K562 (cell line): ENCODE data around the gene DOCK8. TPM values are rescaled to one million over a fixed set of nuclear protein-coding genes. Genes with fewer than 3 reads are reported as not detected.

Experiments used
- ATAC-seq: fragments of 200-7000 bp; cut with Tn5 transposase; 3 replicates; pipeline ENCODE4 v1.9.1; 2020; ENCODE audit warnings: moderate library complexity
- BruUV-seq: library from RNA; stranded (reverse); fragments of 400-500 nt; replicated peaks from 2 replicates; lab custom pipeline; 2021; lab: Mats Ljungman, UMichigan
- CTCF ChIA-PET: fragments of 300-600 bp; formaldehyde crosslinking; extraction: SDS; loops from one replicate; lab custom pipeline; 2021; ENCODE audit warnings: low intra/inter-chr PET ratio; lab: Yijun Ruan, JAX
- POLR2A ChIA-PET: fragments of 300-600, 350-650 bp; sonication (Branson Sonifier 250); formaldehyde crosslinking; extraction: SDS; loops from one replicate; lab custom pipeline; 2021; ENCODE audit warnings: antibody characterized with exemption, inconsistent platforms; lab: Yijun Ruan, JAX
- DNase-seq, 4 experiments: peaks; one replicate each; pipeline versions ENCODE4 v3.0.0 to v3.0.0-alpha.2; 2011 to 2018; ENCODE audit warnings: low spot score in 3 of 4, mixed read lengths in 3 of 4; ENCODE audit errors: extremely low read depth in 1 of 4
- FAIRE-seq: peaks from 2 replicates; lab custom pipeline; 2011; peaks lifted over from hg19 to GRCh38; lab: Jason Lieb, UNC
- H2AFZ ChIP-seq: 2 replicates; pipeline ENCODE4 v1.6.0; 2011; ENCODE audit warnings: low read depth, low read length, control low read depth, inconsistent platforms
- H3K27ac ChIP-seq: fragments of 200-600 bp; 3 replicates; pipeline ENCODE4 v1.8.0; 2011; ENCODE audit warnings: low read depth, mild to moderate bottlenecking, control low read depth, inconsistent platforms, low read length, moderate library complexity, mixed read lengths; ENCODE audit errors: extremely low read depth
- H3K27me3 ChIP-seq, 2 experiments: fragments of 300-600 bp in 1 of 2; 2 replicates in 1 of 2; 3 replicates in 1 of 2; pipeline versions ENCODE4 v1.6.0 to v1.8.0; 2011; ENCODE audit warnings: inconsistent platforms in 2 of 2, low read length in 2 of 2, mild to moderate bottlenecking in 1 of 2, mixed read lengths in 1 of 2, moderate library complexity in 1 of 2; ENCODE audit not compliant: control insufficient read depth in 2 of 2, insufficient read depth in 2 of 2
- H3K36me3 ChIP-seq: fragments of 300-600 bp; 3 replicates; pipeline ENCODE4 v1.8.0; 2011; ENCODE audit warnings: mild to moderate bottlenecking, low read length, inconsistent platforms; ENCODE audit not compliant: control insufficient read depth, insufficient read depth
- H3K4me1 ChIP-seq, 2 experiments: fragments of 200-600 bp in 1 of 2; replicated peaks in 1 of 2; 2 replicates in 1 of 2; 3 replicates in 1 of 2; pipeline versions ENCODE4 v1.5.1 to v1.8.0; 2011; ENCODE audit warnings: inconsistent platforms in 2 of 2, low read length in 2 of 2, mild to moderate bottlenecking in 1 of 2, mixed read lengths in 1 of 2, moderate library complexity in 1 of 2; ENCODE audit not compliant: control insufficient read depth in 2 of 2, insufficient read depth in 2 of 2
- H3K4me2 ChIP-seq: 2 replicates; pipeline ENCODE4 v1.6.1; 2011; ENCODE audit warnings: low read length, control low read depth, inconsistent platforms, mixed read lengths; ENCODE audit not compliant: insufficient read depth
- H3K4me3 ChIP-seq: fragments of 200-600 bp; sonication (generic), shearing (Covaris generic); 2 replicates; pipeline ENCODE4 v1.5.1; 2016; ENCODE audit warnings: control low read depth, inconsistent platforms
- H3K79me2 ChIP-seq: fragments of 200-600 bp; 3 replicates; pipeline ENCODE4 v1.8.0; 2011; ENCODE audit warnings: low read length, inconsistent platforms; ENCODE audit not compliant: control insufficient read depth, insufficient read depth
- H3K9ac ChIP-seq, 2 experiments: 2 replicates each; pipeline versions ENCODE4 v1.6.0 to v1.6.1; 2011; ENCODE audit warnings: low read depth in 2 of 2, low read length in 2 of 2, control low read depth in 1 of 2, inconsistent platforms in 1 of 2, mild to moderate bottlenecking in 1 of 2, mixed read lengths in 1 of 2; ENCODE audit not compliant: insufficient read depth in 1 of 2
- H3K9me1 ChIP-seq: one replicate; pipeline ENCODE4 v1.6.0; 2011; ENCODE audit warnings: inconsistent platforms, mild to moderate bottlenecking, low read length, moderate library complexity; ENCODE audit not compliant: control insufficient read depth, insufficient read depth
- H3K9me3 ChIP-seq: replicated peaks from 2 replicates; pipeline ENCODE4 v1.5.1; 2011; ENCODE audit warnings: low read depth, low read length, inconsistent platforms; ENCODE audit not compliant: control insufficient read depth, insufficient read depth
- H4K20me1 ChIP-seq: replicated peaks from 2 replicates; pipeline ENCODE4 v1.6.1; 2011; ENCODE audit warnings: low read length, inconsistent platforms, mixed read lengths; ENCODE audit not compliant: control insufficient read depth, insufficient read depth
- MTA2 ChIP-seq: fragments of 450-650 bp; IDR thresholded peaks from 2 replicates; pipeline ENCODE4 v1.6.1; 2016; ENCODE audit warnings: low read depth
- SOX6 ChIP-seq: fragments of 450-650 bp; IDR thresholded peaks from 2 replicates; pipeline ENCODE4 v1.6.1; 2014; ENCODE audit warnings: mild to moderate bottlenecking
- ZKSCAN1 ChIP-seq: fragments of 150-350 bp; IDR thresholded peaks from 2 replicates; pipeline ENCODE4 v1.6.1; 2016; ENCODE audit warnings: low read depth, low read length
- ZNF174 ChIP-seq: fragments of 250-450 bp; sonication (Bioruptor Pico); IDR thresholded peaks from 2 replicates; pipeline ENCODE4 v1.4.0; 2020; ENCODE audit warnings: mild to moderate bottlenecking
- ZNF766 ChIP-seq: fragments of 200-800 bp; sonication (Bioruptor generic); conservative IDR thresholded peaks from 2 replicates; pipeline ENCODE4 v1.6.1; 2016; ENCODE audit warnings: missing genetic modification characterization, missing compliant biosample characterization
- WGBS: fragments of 100-300 bp; shearing (Covaris generic); methylation state at CpG from one replicate; pipeline ENCODE4 v1.1.6; 2016; ENCODE audit warnings: low coverage, mixed read lengths; ENCODE audit not compliant: insufficient coverage; ENCODE audit errors: missing lambda C conversion rate; 5-methylcytosine and 5-hydroxymethylcytosine counted together
- in situ Hi-C: fragments of 300-500 bp; cut with MboI; formaldehyde crosslinking; loops from 4 replicates; pipeline ENCODE4 v1.15.0; 2018; ENCODE audit warnings: inconsistent platforms, mixed read lengths
- intact Hi-C: fragments of 100-400 bp; cut with micrococcal nuclease; formaldehyde crosslinking; loops from 2 replicates; pipeline ENCODE4 v1.14.2; 2022
- polyA plus RNA-seq, 8 experiments: library from polyadenylated mRNA; depleted of rRNA in 4 of 8; stranded (reverse) in 5 of 8; unstranded in 3 of 8; fragments of >200 nt; fragmentation: Nextera tagmentation in 2 of 8; fragmentation: Illumina TruSeq in 1 of 8; extraction: Ambion mirVana in 2 of 8; extraction: Trizol in 1 of 8; gene quantifications; 2 replicates each; pipeline versions ENCODE4 v1.2.1 to v1.2.3, GENCODE V29; 2011 to 2014; ENCODE audit warnings: inconsistent platforms in 1 of 8, missing spikeins in 1 of 8
- total RNA-seq, 7 experiments: library from RNA; depleted of rRNA in 6 of 7; stranded (reverse); fragments of >200 nt in 6 of 7; fragmentation: Illumina TruSeq in 2 of 7; extraction: Trizol in 2 of 7; gene quantifications; 2 replicates each; pipeline versions ENCODE4 v1.2.1 to v1.2.3, GENCODE V29; 2011 to 2021; ENCODE audit warnings: low replicate concordance in 1 of 7
- TF ChIP-seq, protein P1 (sequence below): fragments of 450-650 bp; IDR thresholded peaks from 2 replicates; pipeline ENCODE4 v1.6.1; 2018; ENCODE audit not compliant: partially characterized antibody
- TF ChIP-seq, protein P2 (sequence below): sonication (generic); formaldehyde crosslinking; IDR thresholded peaks from 2 replicates; pipeline ENCODE4 v1.8.0; 2022; ENCODE audit warnings: mild to moderate bottlenecking, missing genetic modification reagents
- TF ChIP-seq, protein P3 (sequence below): fragments of 250-450 bp; sonication (Bioruptor Pico); IDR thresholded peaks from 2 replicates; pipeline ENCODE4 v1.4.0; 2020
- TF ChIP-seq, protein P4 (sequence below): IDR thresholded peaks from 2 replicates; pipeline ENCODE4 v1.6.1; 2014; ENCODE audit warnings: antibody characterized with exemption

DOCK8 gene
- total and polyA plus RNA-seq, 9 of the 15 experiments (the other 6 are each of a cell fraction or from before 2014, with no cell fraction given) = 14.4 to 53.8 (median 25.1) TPM

DNA sequence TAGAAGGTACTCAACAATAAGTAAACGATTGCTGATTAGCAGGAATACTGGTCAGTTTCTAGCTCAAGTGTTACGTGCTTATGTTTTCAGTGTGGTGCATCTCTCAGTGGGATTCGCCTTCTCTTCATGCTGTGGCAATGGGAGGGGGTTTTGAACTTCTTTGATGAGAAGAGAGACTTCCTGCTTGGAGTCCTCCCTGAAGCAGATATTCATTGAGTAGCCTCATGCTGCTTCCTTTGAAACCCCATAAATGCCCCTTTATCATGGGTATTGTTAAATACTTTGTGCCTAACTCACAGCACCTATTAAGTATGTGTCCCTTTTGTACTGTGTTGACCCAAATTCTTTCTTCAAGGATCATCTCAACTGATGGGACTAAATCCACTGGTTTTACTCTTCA lies 116.5 kb downstream of the DOCK8 start (continued):
- TF ChIP-seq, protein P1, sequence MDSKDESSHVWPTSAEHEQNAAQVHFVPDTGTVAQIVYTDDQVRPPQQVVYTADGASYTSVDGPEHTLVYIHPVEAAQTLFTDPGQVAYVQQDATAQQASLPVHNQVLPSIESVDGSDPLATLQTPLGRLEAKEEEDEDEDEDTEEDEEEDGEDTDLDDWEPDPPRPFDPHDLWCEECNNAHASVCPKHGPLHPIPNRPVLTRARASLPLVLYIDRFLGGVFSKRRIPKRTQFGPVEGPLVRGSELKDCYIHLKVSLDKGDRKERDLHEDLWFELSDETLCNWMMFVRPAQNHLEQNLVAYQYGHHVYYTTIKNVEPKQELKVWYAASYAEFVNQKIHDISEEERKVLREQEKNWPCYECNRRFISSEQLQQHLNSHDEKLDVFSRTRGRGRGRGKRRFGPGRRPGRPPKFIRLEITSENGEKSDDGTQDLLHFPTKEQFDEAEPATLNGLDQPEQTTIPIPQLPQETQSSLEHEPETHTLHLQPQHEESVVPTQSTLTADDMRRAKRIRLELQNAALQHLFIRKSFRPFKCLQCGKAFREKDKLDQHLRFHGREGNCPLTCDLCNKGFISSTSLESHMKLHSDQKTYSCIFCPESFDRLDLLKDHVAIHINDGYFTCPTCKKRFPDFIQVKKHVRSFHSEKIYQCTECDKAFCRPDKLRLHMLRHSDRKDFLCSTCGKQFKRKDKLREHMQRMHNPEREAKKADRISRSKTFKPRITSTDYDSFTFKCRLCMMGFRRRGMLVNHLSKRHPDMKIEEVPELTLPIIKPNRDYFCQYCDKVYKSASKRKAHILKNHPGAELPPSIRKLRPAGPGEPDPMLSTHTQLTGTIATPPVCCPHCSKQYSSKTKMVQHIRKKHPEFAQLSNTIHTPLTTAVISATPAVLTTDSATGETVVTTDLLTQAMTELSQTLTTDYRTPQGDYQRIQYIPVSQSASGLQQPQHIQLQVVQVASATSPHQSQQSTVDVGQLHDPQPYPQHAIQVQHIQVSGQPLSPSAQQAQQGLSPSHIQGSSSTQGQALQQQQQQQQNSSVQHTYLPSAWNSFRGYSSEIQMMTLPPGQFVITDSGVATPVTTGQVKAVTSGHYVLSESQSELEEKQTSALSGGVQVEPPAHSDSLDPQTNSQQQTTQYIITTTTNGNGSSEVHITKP = no peak

DNA sequence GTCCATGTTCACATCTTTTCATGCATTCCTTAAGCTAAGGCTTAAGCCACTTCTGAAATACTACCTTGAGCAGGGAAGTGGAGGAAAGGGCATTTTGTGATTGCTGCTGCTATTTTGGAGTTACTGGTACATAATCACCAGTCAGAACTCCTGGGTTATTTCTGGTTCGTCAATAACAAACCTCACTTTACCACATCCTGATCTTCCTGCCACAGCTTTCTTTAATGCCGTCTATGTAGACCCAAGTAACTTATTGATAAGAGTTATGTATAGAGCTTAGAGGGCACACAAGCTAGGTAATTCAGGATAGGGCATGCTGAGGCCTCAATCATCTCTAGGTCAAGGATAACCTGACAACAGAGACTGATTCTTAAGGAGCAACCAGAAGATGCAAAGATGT lies 120.7 kb downstream of the DOCK8 start:
- no peaks in the 10 kb centered on the region for H3K9me3 ChIP-seq
- no peak for ATAC-seq
- H3K4me3 ChIP-seq = no peak overlapping the region
- ChIA-PET POLR2A (no interaction called here), CTCF (no interaction called here)
- no peaks in the 10 kb centered on the region for H4K20me1 ChIP-seq
- no peaks in the 10 kb centered on the region for H3K79me2 ChIP-seq
- H3K9me1 ChIP-seq = no peaks in the 10 kb centered on the region
- in situ Hi-C loops = no loop called here
- no peaks in the 10 kb centered on the region for H3K4me1 ChIP-seq
- no peak overlapping the region for H3K9ac ChIP-seq
- FAIRE-seq = no peak
- no peak for DNase-seq
- no peak overlapping the region for H3K27ac ChIP-seq
- no peak overlapping the region for H3K4me2 ChIP-seq
- H3K36me3 ChIP-seq = peaks cover 79% of the 10 kb centered on the region; the same call in 2 of the 3 replicates
- no peaks in the 10 kb centered on the region for H3K27me3 ChIP-seq
- no peak overlapping the region for H2AFZ ChIP-seq
- no TSS peak for BruUV-seq
- intact Hi-C loops = no loop called here
- WGBS = 100% methylated on average over 1 of the region's 2 CpGs
- TF ChIP-seq, protein P2, sequence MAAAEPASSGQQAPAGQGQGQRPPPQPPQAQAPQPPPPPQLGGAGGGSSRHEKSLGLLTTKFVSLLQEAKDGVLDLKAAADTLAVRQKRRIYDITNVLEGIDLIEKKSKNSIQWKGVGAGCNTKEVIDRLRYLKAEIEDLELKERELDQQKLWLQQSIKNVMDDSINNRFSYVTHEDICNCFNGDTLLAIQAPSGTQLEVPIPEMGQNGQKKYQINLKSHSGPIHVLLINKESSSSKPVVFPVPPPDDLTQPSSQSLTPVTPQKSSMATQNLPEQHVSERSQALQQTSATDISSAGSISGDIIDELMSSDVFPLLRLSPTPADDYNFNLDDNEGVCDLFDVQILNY (CRISPR knock-in tag) = no peak
- TF ChIP-seq ZKSCAN1 = no peak
- no peak for TF ChIP-seq ZNF174
- TF ChIP-seq, protein P3, sequence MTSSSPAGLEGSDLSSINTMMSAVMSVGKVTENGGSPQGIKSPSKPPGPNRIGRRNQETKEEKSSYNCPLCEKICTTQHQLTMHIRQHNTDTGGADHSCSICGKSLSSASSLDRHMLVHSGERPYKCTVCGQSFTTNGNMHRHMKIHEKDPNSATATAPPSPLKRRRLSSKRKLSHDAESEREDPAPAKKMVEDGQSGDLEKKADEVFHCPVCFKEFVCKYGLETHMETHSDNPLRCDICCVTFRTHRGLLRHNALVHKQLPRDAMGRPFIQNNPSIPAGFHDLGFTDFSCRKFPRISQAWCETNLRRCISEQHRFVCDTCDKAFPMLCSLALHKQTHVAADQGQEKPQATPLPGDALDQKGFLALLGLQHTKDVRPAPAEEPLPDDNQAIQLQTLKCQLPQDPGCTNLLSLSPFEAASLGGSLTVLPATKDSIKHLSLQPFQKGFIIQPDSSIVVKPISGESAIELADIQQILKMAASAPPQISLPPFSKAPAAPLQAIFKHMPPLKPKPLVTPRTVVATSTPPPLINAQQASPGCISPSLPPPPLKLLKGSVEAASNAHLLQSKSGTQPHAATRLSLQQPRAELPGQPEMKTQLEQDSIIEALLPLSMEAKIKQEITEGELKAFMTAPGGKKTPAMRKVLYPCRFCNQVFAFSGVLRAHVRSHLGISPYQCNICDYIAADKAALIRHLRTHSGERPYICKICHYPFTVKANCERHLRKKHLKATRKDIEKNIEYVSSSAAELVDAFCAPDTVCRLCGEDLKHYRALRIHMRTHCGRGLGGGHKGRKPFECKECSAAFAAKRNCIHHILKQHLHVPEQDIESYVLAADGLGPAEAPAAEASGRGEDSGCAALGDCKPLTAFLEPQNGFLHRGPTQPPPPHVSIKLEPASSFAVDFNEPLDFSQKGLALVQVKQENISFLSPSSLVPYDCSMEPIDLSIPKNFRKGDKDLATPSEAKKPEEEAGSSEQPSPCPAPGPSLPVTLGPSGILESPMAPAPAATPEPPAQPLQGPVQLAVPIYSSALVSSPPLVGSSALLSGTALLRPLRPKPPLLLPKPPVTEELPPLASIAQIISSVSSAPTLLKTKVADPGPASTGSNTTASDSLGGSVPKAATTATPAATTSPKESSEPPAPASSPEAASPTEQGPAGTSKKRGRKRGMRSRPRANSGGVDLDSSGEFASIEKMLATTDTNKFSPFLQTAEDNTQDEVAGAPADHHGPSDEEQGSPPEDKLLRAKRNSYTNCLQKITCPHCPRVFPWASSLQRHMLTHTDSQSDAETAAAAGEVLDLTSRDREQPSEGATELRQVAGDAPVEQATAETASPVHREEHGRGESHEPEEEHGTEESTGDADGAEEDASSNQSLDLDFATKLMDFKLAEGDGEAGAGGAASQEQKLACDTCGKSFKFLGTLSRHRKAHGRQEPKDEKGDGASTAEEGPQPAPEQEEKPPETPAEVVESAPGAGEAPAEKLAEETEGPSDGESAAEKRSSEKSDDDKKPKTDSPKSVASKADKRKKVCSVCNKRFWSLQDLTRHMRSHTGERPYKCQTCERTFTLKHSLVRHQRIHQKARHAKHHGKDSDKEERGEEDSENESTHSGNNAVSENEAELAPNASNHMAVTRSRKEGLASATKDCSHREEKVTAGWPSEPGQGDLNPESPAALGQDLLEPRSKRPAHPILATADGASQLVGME = no peak
- no peak for TF ChIP-seq SOX6
- TF ChIP-seq, protein P4, sequence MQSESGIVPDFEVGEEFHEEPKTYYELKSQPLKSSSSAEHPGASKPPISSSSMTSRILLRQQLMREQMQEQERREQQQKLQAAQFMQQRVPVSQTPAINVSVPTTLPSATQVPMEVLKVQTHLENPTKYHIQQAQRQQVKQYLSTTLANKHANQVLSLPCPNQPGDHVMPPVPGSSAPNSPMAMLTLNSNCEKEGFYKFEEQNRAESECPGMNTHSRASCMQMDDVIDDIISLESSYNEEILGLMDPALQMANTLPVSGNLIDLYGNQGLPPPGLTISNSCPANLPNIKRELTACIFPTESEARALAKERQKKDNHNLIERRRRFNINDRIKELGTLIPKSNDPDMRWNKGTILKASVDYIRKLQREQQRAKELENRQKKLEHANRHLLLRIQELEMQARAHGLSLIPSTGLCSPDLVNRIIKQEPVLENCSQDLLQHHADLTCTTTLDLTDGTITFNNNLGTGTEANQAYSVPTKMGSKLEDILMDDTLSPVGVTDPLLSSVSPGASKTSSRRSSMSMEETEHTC = no peak
- TF ChIP-seq ZNF766 = no peak
- TF ChIP-seq MTA2 = no peak
